Hepatocyte (in vitro differentiated cells): Measurements from ENCODE around the gene CAPZB.

Experiments used
- CTCF ChIP-seq: fragments of 200-600 bp; sonication (generic); IDR thresholded peaks from 2 replicates; pipeline ENCODE4 v1.5.1; 2016; ENCODE audit warnings: antibody characterized with exemption, mild to moderate bottlenecking; ENCODE audit not compliant: poor library complexity
- EZH2 ChIP-seq: fragments of 200-600 bp; sonication (generic); IDR thresholded peaks from 2 replicates; pipeline ENCODE4 v1.6.1; 2016; ENCODE audit warnings: antibody characterized with exemption, mild to moderate bottlenecking, borderline replicate concordance
- EZH2phosphoT487 ChIP-seq: fragments of 200-600 bp; sonication (generic); IDR thresholded peaks from one replicate; pipeline ENCODE4 v1.6.1; 2018; ENCODE audit warnings: antibody characterized with exemption, mild to moderate bottlenecking, low read depth, moderate library complexity; ENCODE audit not compliant: unreplicated experiment, severe bottlenecking

DNA sequence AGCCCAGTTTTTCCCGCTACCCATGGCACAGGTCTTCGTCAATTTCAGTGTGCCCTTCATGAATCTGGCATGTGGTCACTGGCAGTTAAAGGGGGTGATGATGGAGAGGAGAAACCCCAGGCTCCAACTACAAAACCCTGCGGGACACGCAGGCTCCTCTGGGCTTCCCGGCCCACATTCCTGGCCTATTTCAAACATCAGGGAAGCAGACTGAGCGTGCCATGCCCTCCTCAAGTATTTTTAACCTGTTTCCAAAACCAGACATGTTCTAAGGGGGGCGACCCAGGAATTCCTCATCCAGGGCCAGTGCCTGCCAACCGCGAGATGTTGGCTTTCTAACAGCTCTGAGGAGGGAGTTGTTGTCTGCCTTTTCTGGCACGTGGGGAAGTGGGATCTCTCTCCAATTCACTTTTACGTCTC lies 85.1 kb downstream of the CAPZB start:
- TF ChIP-seq CTCF = no peak
- TF ChIP-seq EZH2phosphoT487 = no peak
- no peak for TF ChIP-seq EZH2
